Liver (tissue), 9 donors: Measurements from ENCODE around the gene IL26. TPM values are rescaled to one million over a fixed set of nuclear protein-coding genes. Genes with fewer than 3 reads are reported as not detected.

ENCODE experiments used
- DNase-seq: peaks from one replicate; pipeline ENCODE4 v3.0.0-alpha.2; 2017; ENCODE audit warnings: low spot score
- H3K27ac ChIP-seq, 2 donors: one replicate each; pipeline ENCODE4 v1.7.0; 2013; ENCODE audit warnings: inconsistent platforms in 2 of 2, low read length in 2 of 2, control low read depth in 1 of 2, low read depth in 1 of 2, mild to moderate bottlenecking in 1 of 2
- H3K27me3 ChIP-seq, 4 donors: one replicate each; pipeline versions ENCODE4 v1.6.1 to v1.7.0; 2013; ENCODE audit warnings: low read length in 3 of 4, inconsistent platforms in 1 of 4, mild to moderate bottlenecking in 1 of 4, moderate library complexity in 1 of 4; ENCODE audit not compliant: control insufficient read depth in 4 of 4, insufficient read depth in 4 of 4
- H3K36me3 ChIP-seq, 4 donors: one replicate each; pipeline versions ENCODE4 v1.6.1 to v1.7.0; 2013; ENCODE audit warnings: low read length in 3 of 4, mild to moderate bottlenecking in 3 of 4, low read depth in 1 of 4, moderate library complexity in 1 of 4; ENCODE audit not compliant: control insufficient read depth in 4 of 4, insufficient read depth in 3 of 4
- H3K4me1 ChIP-seq, 4 donors: one replicate each; pipeline versions ENCODE4 v1.6.1 to v1.7.0; 2013; ENCODE audit warnings: low read length in 3 of 4, mild to moderate bottlenecking in 3 of 4, moderate library complexity in 1 of 4; ENCODE audit not compliant: control insufficient read depth in 4 of 4, insufficient read depth in 4 of 4
- H3K4me3 ChIP-seq, 3 donors: one replicate each; pipeline versions ENCODE4 v1.6.1 to v1.7.0; 2013; ENCODE audit warnings: low read length in 3 of 3, control low read depth in 1 of 3, low read depth in 1 of 3, mild to moderate bottlenecking in 1 of 3
- H3K9ac ChIP-seq, 2 donors: one replicate each; pipeline ENCODE4 v1.7.0; 2013; ENCODE audit warnings: low read length in 2 of 2, mild to moderate bottlenecking in 2 of 2, moderate library complexity in 2 of 2, control low read depth in 1 of 2, low read depth in 1 of 2
- H3K9me3 ChIP-seq, 4 donors: one replicate each; pipeline versions ENCODE4 v1.6.1 to v1.7.0; 2013; ENCODE audit warnings: low read length in 3 of 4; ENCODE audit not compliant: control insufficient read depth in 4 of 4
- ATF3 ChIP-seq: IDR thresholded peaks from 2 replicates; pipeline ENCODE4 v1.6.1; 2016; ENCODE audit warnings: antibody characterized with exemption
- CTCF ChIP-seq: fragments of 150-350 bp; IDR thresholded peaks from 2 replicates; pipeline ENCODE4 v1.5.1; 2017; ENCODE audit warnings: improper control_type of control experiment, low read depth, low read length; ENCODE audit not compliant: missing input control
- EGR1 ChIP-seq, 2 donors: IDR thresholded peaks; 2 replicates each; pipeline ENCODE4 v1.6.1; 2016 to 2018; ENCODE audit warnings: antibody characterized with exemption in 2 of 2, low read depth in 2 of 2
- FOXA2 ChIP-seq: IDR thresholded peaks from 2 replicates; pipeline ENCODE4 v1.6.1; 2016; ENCODE audit warnings: antibody characterized with exemption
- GABPA ChIP-seq, 2 donors: IDR thresholded peaks in 1 of 2; conservative IDR thresholded peaks in 1 of 2; 2 replicates each; pipeline ENCODE4 v1.6.1; 2016; ENCODE audit warnings: antibody characterized with exemption in 2 of 2, mild to moderate bottlenecking in 1 of 2, moderate library complexity in 1 of 2
- HNF4G ChIP-seq: IDR thresholded peaks from 2 replicates; pipeline ENCODE4 v1.6.1; 2016; ENCODE audit warnings: antibody characterized with exemption
- JUND ChIP-seq, 2 donors: IDR thresholded peaks; 2 replicates each; pipeline ENCODE4 v1.6.1; 2016; ENCODE audit warnings: antibody characterized with exemption in 2 of 2
- MAX ChIP-seq: IDR thresholded peaks from 2 replicates; pipeline ENCODE4 v1.6.1; 2016; ENCODE audit warnings: antibody characterized with exemption
- NR2F2 ChIP-seq: IDR thresholded peaks from 2 replicates; pipeline ENCODE4 v1.6.1; 2016; ENCODE audit warnings: antibody characterized with exemption
- RAD21 ChIP-seq, 2 donors: IDR thresholded peaks; 2 replicates each; pipeline ENCODE4 v1.6.1; 2016; ENCODE audit warnings: antibody characterized with exemption in 2 of 2, mild to moderate bottlenecking in 2 of 2
- REST ChIP-seq: IDR thresholded peaks from 2 replicates; pipeline ENCODE4 v1.6.1; 2016; ENCODE audit warnings: antibody characterized with exemption, mild to moderate bottlenecking
- RXRA ChIP-seq, 2 donors: IDR thresholded peaks; 2 replicates each; pipeline ENCODE4 v1.6.1; 2017 to 2018; ENCODE audit warnings: antibody characterized with exemption in 2 of 2, mild to moderate bottlenecking in 1 of 2
- SP1 ChIP-seq: IDR thresholded peaks from 2 replicates; pipeline ENCODE4 v1.6.1; 2018; ENCODE audit warnings: antibody characterized with exemption, mild to moderate bottlenecking
- TAF1 ChIP-seq: conservative IDR thresholded peaks from 2 replicates; pipeline ENCODE4 v1.6.1; 2016; ENCODE audit warnings: antibody characterized with exemption, mild to moderate bottlenecking
- WGBS: extraction: QIAGEN DNeasy Blood & Tissue Kit; methylation state at CpG from one replicate; pipeline ENCODE4 v1.1.7; 2013; 5-methylcytosine and 5-hydroxymethylcytosine counted together
- polyA plus RNA-seq, 2 donors: library from polyadenylated mRNA; stranded (reverse) in 1 of 2; unstranded in 1 of 2; fragments of 200-250 nt in 1 of 2; fragments of >200 nt in 1 of 2; fragmentation: Nextera tagmentation in 1 of 2; extraction: Ambion mirVana in 1 of 2; gene quantifications; one replicate each; pipeline versions ENCODE4 v1.2.1 to v1.2.3, GENCODE V29; 2013 to 2015
- total RNA-seq, 2 donors: library from RNA; depleted of rRNA; stranded (reverse); fragments of >200 nt; gene quantifications; one replicate each; pipeline ENCODE4 v1.2.3, GENCODE V29; 2014
- donor health status: healthy.
- donor health status: healthy.
- donor health status: healthy.
- donor health status: healthy.
- donor health status: healthy.

IL26 gene
- total and polyA plus RNA-seq, 4 donors, result not detected

GRCh38 chr12:68236421-68237059, 10.9 kb upstream of the IL26 start:
- no peaks in the 10 kb centered on the region for H3K36me3 ChIP-seq
- WGBS, result 31% methylated on average over 8 of the region's 8 CpGs
- peaks cover 0 to 16% (median 2%) of the 10 kb centered on the region in 4 donors for H3K4me1 ChIP-seq
- TF ChIP-seq RAD21 (IDR thresholded peaks at IDR 0.05), result no peak
- TF ChIP-seq HNF4G, result no peak
- peak; percentile 17 for TF ChIP-seq SP1
- peak; percentile 21 for TF ChIP-seq CTCF
- TF ChIP-seq MAX, result no peak
- peak overlapping the region; percentile 69 to 71 for H3K9ac ChIP-seq
- peak overlapping the region; percentile 47 to 70 (median 52) for H3K4me3 ChIP-seq
- H3K27me3 ChIP-seq, result no peaks in the 10 kb centered on the region
- no peak for DNase-seq
- peak overlapping the region; percentile 54 to 75 for H3K27ac ChIP-seq
- no peaks in the 10 kb centered on the region for H3K9me3 ChIP-seq

GRCh38 chr12:68235576-68235975, 10.0 kb upstream of the IL26 start:
- no peak for TF ChIP-seq HNF4G
- TF ChIP-seq ATF3, result no peak
- TF ChIP-seq RAD21 (IDR thresholded peaks at IDR 0.05), result no peak
- TF ChIP-seq TAF1, result no peak
- no peak for TF ChIP-seq GABPA (IDR thresholded peaks at IDR 0.05 in 1 of 2, conservative IDR thresholded peaks at IDR 0.05 in 1 of 2)
- TF ChIP-seq JUND (IDR thresholded peaks at IDR 0.05), result no peak
- no peak for TF ChIP-seq NR2F2
- no peak for TF ChIP-seq RXRA (IDR thresholded peaks at IDR 0.05)
- TF ChIP-seq MAX, result no peak
- TF ChIP-seq FOXA2, result no peak
- TF ChIP-seq EGR1 (IDR thresholded peaks at IDR 0.05; ENCODE audit: low read depth in 2 of 2), result no peak
- no peak for TF ChIP-seq REST
- no peak for TF ChIP-seq CTCF
- peaks cover 0 to 13% (median 2%) of the 10 kb centered on the region in 4 donors for H3K4me1 ChIP-seq
- no peaks in the 10 kb centered on the region for H3K36me3 ChIP-seq
- DNase-seq, result no peak
- H3K9ac ChIP-seq, result no peak overlapping the region
- H3K27ac ChIP-seq, result no peak overlapping the region
- no peaks in the 10 kb centered on the region for H3K9me3 ChIP-seq
- H3K4me3 ChIP-seq, result no peak overlapping the region
- WGBS, result 91% methylated on average over 2 of the region's 2 CpGs
- no peaks in the 10 kb centered on the region for H3K27me3 ChIP-seq
